KMS-11 (cell line): ENCODE measurements around the gene MIP.
A peak's percentile ranks its signal among the peaks of the same experiment; 100 is the strongest.
"Not testable (repeated sequence)": the region's sequence is repeated elsewhere in the genome, so short reads cannot be mapped to it uniquely, and the experiment has no call there.

ENCODE experiments used
- H2AFZ ChIP-seq: fragments of 200-600 bp; sonication (generic); 2 replicates; pipeline ENCODE4 v1.6.1; 2016; ENCODE audit warnings: antibody characterized with exemption, mixed run types, low read depth
- H3K27ac ChIP-seq: fragments of 200-600 bp; sonication (generic); 2 replicates; pipeline ENCODE4 v1.6.1; 2016; ENCODE audit warnings: mild to moderate bottlenecking, mixed run types
- H3K27me3 ChIP-seq: fragments of 200-600 bp; sonication (generic); 2 replicates; pipeline ENCODE4 v1.6.1; 2017; ENCODE audit warnings: mild to moderate bottlenecking, low read depth, mixed run types, moderate library complexity; ENCODE audit not compliant: insufficient read depth
- H3K36me3 ChIP-seq: fragments of 200-600 bp; sonication (generic); 2 replicates; pipeline ENCODE4 v1.6.1; 2017; ENCODE audit warnings: mild to moderate bottlenecking, mixed run types; ENCODE audit not compliant: insufficient read depth
- H3K4me1 ChIP-seq: fragments of 200-600 bp; sonication (generic); 2 replicates; pipeline ENCODE4 v1.6.1; 2016; ENCODE audit warnings: mild to moderate bottlenecking, low read depth, mixed run types; ENCODE audit not compliant: poor library complexity, severe bottlenecking
- H3K4me2 ChIP-seq: fragments of 200-600 bp; sonication (generic); 2 replicates; pipeline ENCODE4 v1.7.0; 2016; ENCODE audit warnings: mild to moderate bottlenecking, mixed run types
- H3K4me3 ChIP-seq: fragments of 200-600 bp; sonication (generic); IDR thresholded peaks from 2 replicates; pipeline ENCODE4 v1.6.1; 2017; ENCODE audit warnings: low read depth, low read length, mixed read lengths; ENCODE audit not compliant: insufficient read depth
- H3K79me2 ChIP-seq: fragments of 200-600 bp; sonication (generic); 2 replicates; pipeline ENCODE4 v1.6.1; 2016; ENCODE audit warnings: low read depth, mixed run types; ENCODE audit not compliant: insufficient read depth
- H3K9ac ChIP-seq: fragments of 200-600 bp; sonication (generic); 2 replicates; pipeline ENCODE4 v1.6.1; 2016; ENCODE audit warnings: mild to moderate bottlenecking, mixed run types
- H4K20me1 ChIP-seq: fragments of 200-600 bp; sonication (generic); 2 replicates; pipeline ENCODE4 v1.6.1; 2016; ENCODE audit warnings: mild to moderate bottlenecking, mixed run types; ENCODE audit not compliant: insufficient read depth
- CTCF ChIP-seq: fragments of 200-600 bp; sonication (generic); conservative IDR thresholded peaks from 2 replicates; pipeline ENCODE4 v1.6.1; 2017; ENCODE audit warnings: low read depth, mild to moderate bottlenecking, antibody characterized with exemption, low read length, moderate library complexity, mixed read lengths

MIP gene

GRCh38 chr12:56493409-56494105 is 39.1 kb upstream of the MIP start:
- H3K79me2 ChIP-seq, H3K4me2 ChIP-seq, H4K20me1 ChIP-seq, H3K9ac ChIP-seq, H3K27ac ChIP-seq, H3K4me3 ChIP-seq, H3K4me1 ChIP-seq, H2AFZ ChIP-seq, H3K36me3 ChIP-seq: not testable (repeated sequence)
- peaks cover 26% of the 10 kb centered on the region; the same call in 1 of the 2 replicates for H3K27me3 ChIP-seq

- no peak overlapping the region for H3K4me2 ChIP-seq
- no peak overlapping the region for H3K4me3 ChIP-seq
- no peaks in the 10 kb centered on the region for H4K20me1 ChIP-seq
- H3K27ac ChIP-seq = no peak overlapping the region
- H3K4me1 ChIP-seq = no peaks in the 10 kb centered on the region
- H3K79me2 ChIP-seq = no peaks in the 10 kb centered on the region
- peaks cover 19% of the 10 kb centered on the region; the same call in 1 of the 2 replicates for H3K27me3 ChIP-seq
- TF ChIP-seq CTCF = no peak
- H2AFZ ChIP-seq = no peak overlapping the region
- H3K9ac ChIP-seq = no peak overlapping the region
- no peaks in the 10 kb centered on the region for H3K36me3 ChIP-seq
Measured at GRCh38 chr12:56490360-56490759, 35.9 kb upstream of the MIP start.

- Histone ChIP-seq H3K9ac (no peak within 1 kb of the TSS; the same call in 1 of the 2 replicates), H3K4me2 (peak within 1 kb of the TSS; percentile 66), H4K20me1 (no peaks in the 10 kb centered on the region), H3K36me3 (no peaks in the 10 kb centered on the region), H3K4me1 (no peaks in the 10 kb centered on the region), H3K79me2 (no peaks in the 10 kb centered on the region), H2AFZ (peak within 1 kb of the TSS; percentile 78), H3K4me3 (no peak within 1 kb of the TSS), H3K27ac (no peak within 1 kb of the TSS), H3K27me3 (peaks cover 19% of the 10 kb centered on the region; the same call in 1 of the 2 replicates)
- no peak for TF ChIP-seq CTCF
Measured at GRCh38 chr12:56488041-56488955, 33.8 kb upstream of the MIP start, which contains the start of gene GLS2. Gene GLS2, minus strand, starts transcription at chr12:56488161. Its CDS starts 43 bp downstream, at chr12:56488118.

- Histone ChIP-seq H3K4me2 (peak overlapping the region; percentile 66), H3K9ac (no peak overlapping the region; the same call in 1 of the 2 replicates)
Measured at GRCh38 chr12:56487448-56488040, 33.1 kb upstream of the MIP start.

More at GRCh38 chr12:56487448-56488040, 33.1 kb upstream of the MIP start:
- peak overlapping the region; percentile 78 for H2AFZ ChIP-seq
- H3K4me1 ChIP-seq = no peaks in the 10 kb centered on the region
- no peak for TF ChIP-seq CTCF
- H3K36me3 ChIP-seq = no peaks in the 10 kb centered on the region
- H3K27me3 ChIP-seq = peaks cover 19% of the 10 kb centered on the region; the same call in 1 of the 2 replicates
- H3K27ac ChIP-seq = no peak overlapping the region
- no peak overlapping the region for H3K4me3 ChIP-seq
- no peaks in the 10 kb centered on the region for H3K79me2 ChIP-seq
- H4K20me1 ChIP-seq = no peaks in the 10 kb centered on the region
